HG02623 (cell line): Measurements from ENCODE around the gene RAN.
"Not testable (repeated sequence)": the region's sequence is repeated elsewhere in the genome, so short reads cannot be mapped to it uniquely, and the experiment has no call there.

Experiments
- ATAC-seq: cut with Tn5 transposase; IDR thresholded peaks from one replicate; pipeline ENCODE4 v1.9.1; 2021; ENCODE audit warnings: moderate library complexity; ENCODE audit not compliant: unreplicated experiment

Gene RAN

DNA sequence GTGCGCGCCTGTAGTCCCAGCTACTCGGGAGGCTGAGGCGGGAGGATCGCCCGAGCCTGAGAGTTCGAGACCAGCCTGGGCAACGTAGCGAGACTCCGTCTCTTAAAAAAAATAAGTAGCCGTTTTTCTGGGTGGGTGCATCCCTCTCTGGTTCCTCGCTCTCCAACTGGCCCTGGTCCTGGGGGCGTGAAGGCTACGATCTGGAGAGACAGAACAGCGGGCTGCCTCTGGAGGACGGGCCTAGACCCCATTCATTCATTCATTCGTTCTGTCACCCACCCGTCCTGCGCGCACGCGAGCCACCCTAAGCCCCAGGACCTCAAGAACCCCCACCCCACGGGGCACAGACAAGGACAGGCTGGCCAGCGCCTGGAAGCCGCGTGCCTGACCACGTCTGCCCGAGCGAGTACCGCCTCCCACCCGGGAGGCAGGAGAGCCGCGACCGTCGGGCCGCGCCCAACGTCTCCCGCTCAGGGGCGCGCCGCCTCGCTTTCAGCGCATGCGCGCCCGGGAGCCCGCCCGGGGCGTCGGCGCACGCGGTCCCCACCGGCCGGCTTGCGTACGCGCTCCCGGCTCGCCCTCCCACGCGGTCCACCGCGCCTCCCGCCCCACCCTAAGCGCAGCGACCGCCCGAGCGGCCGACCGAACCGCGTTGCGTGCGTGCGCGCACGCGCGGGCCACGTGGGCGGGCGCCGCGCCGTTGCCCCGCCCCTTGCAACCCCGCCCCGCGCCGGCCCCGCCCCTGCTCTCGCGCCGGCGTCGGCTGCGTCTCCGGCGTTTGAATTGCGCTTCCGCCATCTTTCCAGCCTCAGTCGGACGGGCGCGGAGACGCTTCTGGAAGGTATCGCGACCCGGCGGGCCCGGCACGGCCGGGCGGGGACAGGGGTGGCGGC, at the start of gene RAN:
RAN (plus strand) TSS at position 781 of the 893 bp plus-strand sequence. CDS start 528 bp downstream, outside the sequence.
- peak; percentile 74 for ATAC-seq

DNA sequence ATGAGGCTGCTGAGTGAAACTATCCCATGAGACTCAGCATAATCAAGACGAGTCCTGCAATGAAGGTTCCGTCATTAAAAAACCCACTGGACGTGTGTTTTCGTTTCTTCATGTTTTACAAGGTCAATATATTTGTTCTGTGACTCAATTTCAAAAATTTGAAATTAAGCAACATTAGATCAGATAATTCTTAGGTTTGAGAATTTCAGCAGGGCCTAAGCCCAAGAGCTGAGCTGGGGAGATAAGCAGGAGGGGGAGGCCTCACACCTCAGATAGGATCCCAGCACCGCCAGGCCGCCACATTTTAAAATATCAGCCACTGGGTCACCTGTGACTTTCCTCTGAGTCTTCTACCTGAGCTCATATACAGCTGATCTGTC, 46.1 kb upstream of the RAN start:
- ATAC-seq, result no peak

DNA sequence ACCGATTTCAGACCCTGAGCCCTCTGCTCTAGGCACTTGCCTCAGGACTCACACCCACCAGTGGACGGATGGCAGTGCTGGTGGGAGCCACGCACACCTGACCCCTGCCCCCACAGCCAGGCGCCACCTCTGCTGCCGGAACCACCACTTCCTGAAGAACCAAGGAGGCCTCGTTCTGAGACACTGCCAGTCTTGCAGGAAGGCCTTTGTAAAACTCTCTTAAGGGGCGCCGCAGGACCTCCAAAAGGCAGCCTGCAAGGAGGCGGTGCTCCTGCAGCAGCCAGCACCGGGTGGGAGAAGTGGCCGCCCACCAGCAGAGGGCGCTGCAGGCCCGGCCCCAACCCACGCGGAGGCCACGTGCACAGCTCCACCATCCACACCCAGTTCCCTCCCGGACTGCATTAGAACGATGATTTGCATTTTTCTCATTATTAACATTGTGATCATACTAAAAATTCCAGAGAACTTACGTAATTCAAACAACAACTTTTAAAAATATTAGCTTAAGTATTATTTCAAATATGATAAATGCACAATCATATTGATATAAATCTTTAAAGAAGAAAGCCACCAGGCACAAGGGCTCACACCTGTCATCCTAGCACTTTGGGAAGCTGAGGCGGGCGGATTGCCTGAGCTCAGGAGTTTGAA, 45.6 kb upstream of the RAN start:
- ATAC-seq, result no peak

DNA sequence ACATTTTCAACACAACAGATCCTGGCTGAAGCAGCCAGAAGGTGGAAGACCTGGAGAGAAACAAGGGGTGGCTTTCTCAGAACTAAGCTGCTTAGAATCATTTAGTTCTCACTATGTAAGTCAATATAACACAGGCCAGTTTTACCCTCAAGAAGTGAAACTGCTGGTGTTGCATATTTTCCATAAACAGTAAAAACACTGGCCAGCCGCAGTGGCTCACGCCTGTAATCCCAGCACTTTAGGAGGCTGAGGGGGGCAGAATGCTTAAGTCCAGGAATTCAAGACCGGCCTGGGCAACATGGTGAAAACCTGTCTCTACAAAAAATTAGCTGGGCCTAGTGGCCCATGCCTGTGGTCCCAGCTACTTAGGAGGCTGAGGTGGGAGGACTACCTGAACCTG, 44.4 kb upstream of the RAN start:
- no peak for ATAC-seq

DNA sequence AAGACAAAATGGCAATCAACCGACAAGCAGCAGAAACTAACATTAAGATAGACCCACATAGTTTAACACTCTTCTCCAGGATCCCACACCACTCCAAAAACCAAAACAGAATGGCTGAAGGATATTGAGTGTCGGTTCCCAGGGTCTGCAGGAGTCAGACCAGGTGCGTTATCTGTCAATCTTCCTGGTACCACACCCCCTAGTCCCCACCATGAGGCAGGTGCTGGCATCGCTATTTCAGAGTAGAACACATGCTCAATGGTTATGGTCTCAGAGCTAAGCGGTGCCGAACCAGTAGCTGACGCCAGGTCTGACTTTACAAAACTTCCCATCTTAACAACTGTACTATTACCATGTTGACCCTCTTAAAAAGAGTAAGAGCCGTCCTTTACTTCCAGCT, 43.0 kb upstream of the RAN start:
- ATAC-seq, result no peak

DNA sequence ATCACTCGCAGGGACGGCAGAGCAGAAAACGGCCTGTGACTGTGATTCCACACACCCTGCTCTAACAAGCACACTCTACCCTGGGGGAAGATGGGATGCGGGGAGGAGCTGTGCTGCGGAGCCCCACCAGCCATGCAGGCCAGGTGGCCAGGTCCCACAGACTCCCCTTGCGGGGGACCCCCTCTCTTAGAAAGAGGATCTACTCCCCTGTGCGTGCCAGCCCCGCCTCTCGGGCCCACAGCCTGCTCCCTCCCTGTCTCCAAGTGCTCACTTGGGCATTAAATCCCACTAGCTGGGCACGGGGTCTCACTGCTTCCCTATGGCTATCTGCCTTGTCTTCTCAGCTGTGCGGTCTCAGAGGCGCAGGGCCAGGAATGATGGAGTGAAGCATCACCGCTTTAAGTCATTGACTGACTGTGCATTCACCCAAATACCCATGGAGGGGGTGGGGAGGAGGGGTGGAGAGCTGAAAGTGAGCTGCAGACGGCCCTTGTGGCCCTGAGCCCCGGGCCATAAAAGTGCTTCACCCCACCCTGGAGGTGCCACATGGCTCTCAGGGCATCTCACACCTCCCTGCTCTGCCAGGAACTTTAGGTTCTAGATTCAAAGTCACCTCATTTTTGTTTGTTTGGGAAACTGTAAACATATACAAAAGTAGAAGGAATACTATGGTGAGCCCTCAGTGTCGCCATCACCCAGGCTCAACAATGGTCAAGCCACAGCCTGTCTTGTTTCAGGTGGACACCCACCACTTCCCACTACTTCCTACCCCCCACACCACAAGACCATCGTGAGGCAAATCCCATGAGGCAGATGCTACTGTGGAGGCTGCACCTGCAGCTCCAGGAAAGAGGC, 42.2 kb upstream of the RAN start:
- no peak for ATAC-seq

DNA sequence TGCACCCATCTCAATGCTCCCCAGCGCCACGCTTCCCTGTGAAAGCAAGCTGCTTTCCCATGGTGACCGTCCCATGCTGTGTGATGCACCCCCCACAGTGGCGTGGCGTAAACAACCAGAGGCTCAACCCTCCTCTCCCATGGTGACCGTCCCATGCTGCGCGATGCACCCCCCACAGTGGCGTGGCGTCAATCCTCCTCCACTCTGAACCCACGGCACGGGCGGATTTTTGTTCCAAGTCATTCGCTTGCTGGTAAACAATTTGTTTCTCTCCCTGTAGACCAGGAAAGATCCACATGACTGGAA, 41.7 kb upstream of the RAN start:
- no peak for ATAC-seq

DNA sequence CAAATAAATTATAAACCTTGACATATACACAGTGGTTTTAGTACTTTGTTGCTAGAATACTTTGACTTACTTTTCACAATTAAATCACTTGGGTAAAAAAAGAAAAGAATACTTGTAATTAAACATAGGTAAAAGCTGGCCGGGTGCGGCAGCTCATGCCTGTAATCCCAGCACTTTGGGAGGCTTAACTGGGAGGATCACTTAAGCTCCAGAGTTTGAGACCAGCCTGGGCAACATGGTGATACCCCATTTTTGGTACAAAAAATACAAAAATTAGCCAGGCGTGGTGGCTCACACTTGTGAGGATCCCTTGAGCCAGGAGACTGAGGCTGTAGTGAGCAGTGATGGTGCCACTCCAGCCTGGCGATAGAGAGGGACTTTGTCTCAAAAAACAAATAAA, 40.6 kb upstream of the RAN start:
- ATAC-seq, result no peak

DNA sequence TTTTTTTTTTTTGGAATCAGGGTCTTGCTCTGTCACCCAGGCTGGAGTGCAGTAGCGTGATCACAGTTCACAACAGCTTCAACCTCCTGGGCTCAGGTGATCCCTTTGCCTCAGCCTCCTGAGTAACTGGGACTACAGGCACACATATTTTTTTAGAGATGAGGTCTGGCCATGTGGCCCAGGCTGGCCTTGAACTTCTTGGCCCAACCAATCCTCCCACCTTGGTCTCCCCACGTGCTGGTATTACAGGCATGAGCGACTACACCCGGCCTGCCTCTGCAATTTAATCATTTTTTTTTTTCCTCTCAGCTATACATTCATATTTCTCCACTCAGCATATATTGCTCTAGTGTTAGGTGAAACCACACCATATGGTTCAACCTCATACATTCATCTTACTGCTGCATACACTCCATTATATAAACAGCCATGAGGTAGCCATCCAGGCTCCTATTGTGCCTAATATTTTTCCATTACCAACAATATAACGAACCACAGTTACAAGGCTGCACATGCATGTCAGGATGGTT, 39.9 kb upstream of the RAN start:
- ATAC-seq, result no peak

DNA sequence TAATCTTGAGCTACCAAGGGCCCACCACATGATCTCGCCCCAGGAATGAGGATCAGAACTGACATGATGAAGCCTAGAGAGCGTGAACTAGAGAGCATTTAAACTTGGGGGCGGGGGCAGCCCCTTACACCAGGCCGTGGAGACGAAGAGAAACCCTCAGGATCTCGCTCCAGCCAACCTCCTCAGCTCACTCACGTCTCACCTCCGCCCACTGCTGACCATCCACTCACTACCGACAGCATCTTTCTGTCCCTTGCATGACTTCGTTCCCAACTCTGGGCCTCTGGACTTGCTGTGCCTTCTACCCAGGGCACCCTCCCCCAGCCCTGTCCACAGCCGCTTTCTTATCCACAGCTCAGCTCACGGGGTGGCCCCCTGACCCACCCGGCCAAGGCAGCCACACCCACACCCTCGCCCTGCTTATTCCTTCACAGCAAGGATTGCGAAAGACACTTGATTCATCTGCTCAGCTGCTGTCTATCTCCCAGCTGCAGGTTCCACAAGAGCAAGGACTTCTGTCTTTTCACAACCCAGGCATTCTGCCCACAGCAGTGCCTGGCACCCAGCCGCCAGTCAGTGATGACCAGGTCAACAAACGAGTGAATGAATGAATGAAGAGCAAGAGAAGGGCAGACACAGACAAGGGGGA, 39.2 kb upstream of the RAN start:
- ATAC-seq, result no peak

DNA sequence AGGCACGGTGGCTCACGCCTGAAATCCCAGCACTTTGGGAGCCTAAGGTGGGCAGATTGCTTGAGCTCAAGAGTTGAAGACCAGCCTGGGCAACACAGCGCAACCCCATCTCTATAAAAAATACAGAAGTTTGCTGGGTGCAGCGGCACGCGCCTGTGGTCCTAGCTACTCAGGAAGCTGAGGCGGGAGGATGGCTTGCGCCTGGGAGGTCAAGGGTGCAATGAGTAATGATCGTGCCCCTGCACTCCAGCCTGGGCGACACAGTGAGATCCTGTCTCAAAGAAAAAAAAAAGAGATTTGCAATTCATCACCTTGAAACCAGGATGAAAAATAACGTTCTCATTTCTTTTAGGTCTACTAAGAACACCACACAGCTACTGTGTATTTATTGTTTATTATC, 36.9 kb upstream of the RAN start:
- ATAC-seq, result no peak

DNA sequence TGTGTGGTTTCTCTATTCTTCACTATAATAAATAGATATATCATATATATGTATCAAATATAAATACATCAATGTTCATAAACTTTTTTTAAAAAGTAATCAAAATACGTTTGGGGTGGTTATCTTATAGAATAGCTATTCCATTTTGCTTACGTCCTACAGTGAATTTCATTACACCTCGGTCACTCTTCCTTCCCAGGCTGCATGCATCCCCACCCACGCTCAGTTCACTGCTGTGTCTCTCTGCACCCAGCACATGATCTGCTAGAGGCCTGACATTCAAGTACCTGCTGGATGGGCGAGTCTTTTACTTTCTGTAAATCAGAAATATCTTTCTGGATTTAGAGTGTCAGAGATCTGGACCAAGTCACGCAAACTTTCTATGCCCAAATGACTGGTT, 36.4 kb upstream of the RAN start:
- no peak for ATAC-seq

DNA sequence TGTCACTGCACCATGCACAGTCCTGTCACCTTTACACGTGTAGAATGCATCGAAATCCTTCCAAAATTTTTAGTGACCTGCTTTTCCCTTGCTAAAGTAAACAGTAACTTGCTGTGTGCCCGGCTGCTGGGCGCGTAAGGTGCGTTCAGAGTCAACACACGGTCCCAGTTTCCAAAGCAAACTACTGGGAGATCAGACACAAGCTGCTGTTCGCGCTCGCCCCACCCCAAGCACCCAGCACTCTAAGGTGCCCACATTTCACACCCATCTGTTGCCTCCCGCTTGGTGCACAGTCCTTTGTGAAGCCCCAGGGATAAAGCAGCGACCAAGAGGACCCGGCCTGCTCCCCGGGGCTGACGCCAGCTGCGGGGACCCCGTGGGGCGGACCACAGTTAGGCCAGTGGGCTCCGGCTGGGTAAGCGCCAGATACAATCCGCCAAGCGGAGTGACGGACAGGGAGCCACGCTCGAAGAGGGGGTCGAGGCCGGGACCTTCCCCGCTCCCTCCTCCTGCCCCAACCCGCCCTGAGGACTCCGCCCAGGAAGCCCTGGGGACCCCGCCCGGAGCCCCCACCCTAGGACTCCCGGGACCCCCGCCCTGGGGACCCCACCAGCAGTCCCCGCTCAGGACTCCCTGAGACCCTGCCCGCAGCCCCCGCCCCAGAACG, 33.4 kb upstream of the RAN start:
- ATAC-seq, result peak; percentile 21

DNA sequence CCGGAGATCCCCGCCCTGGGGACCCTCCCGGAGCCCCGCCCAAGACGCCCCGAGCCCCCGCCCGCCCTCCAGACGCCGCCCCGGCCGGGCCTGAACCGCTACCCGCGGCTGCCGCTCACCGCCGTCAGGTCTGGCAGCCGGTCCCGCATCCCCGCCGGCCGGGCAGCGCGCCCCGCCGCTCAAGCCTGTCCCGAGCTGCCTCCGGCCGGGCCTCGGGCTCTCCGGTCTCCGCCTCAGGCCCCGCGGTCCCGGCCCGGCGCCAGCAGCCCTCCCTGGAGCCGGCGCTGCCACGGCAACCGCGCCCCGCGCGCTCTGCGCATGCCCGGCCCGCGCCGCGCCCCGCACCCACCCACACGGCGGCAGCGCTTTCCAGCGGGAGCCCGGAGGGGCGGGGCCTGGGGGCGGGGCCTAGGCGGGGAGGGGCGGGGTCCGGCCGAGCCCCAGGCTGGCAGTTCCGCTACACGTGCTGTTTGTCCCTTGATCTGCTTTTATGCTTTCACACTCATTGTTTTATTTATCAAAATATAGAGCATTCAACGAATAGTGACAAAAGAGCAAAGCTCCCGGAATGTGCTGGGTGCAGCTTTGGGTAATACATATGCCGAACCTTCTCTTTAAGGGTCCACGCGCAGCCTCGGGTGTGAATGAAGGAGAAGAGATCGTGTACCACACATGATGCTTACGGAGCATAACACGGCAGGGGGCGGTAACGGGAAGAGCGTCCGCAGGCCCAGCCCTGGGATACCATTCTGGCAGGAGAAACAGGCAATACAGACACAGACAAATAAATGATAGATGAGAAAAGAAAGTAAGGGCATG, 32.7 kb upstream of the RAN start, which contains the start of gene STX2:
STX2 (minus strand) TSS at position 300 of the 819 bp plus-strand sequence; CDS start at position 149, 151 bp downstream.
- peak; percentile 83 for ATAC-seq

DNA sequence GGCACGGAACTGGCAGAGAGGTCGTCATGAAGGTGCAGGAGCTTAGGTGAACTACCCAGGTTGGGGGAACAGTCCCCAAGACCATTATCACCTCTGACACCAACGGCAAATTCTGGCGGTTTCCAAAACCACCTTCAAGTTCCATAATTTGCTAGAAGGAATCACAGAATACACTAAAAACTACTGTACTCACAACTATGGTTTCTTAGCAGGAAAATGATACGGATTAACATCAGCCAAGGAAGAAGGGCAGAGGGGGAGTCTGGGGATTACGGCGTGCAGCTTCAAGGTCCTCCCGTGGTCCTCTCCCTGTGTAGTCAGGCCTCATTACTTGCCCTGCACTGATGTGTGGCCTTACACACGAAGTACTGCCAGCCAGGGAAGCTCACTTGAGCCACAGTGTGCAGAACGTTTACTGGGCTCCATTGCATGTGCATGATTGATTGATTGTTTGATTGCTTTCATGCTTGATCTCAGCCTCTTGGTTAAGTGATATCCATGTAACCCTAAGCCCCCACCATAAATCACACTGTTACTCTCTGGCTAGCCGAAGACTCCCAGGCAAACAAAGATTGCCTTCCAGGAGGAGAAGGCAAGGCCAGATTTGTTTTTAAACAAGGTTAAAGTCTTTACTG, 32.0 kb upstream of the RAN start:
- ATAC-seq, result no peak

DNA sequence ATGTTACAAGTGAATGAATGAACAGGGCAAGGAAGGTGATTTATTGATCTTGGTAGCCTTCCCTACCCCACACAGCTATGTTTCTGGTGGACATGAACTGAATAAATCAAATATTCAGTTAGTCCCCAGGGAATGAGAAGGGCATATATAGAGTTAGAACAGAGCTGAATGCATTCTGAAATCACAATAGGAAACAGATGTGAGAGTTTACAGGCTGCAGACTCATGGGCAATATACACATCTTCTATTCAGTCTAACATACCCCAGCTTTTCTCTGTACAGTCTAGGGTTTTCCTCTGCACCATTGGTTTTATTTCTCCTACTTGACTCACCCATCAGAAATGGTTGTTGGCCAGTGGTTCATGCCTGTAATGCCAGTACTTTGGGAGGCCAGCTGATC, 25.5 kb upstream of the RAN start:
- ATAC-seq, result no peak

DNA sequence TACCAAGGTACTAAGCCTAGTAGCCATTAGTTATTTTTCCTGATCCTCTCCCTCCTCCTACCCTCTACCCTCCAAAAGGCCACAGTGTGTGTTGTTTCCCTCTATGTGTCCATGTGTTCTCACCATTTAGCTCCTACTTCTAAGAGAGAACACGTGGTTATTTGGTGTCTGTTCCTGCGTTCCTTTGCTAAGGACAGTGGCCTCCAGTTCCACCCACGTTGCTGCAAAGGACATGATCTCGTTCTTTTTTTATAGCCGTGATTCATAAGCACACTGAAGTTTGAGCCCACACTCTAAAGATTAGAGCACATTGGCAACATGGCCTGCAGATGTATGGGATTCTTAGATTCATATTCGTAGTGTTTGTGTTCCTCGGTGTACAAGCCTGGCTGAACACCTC, 24.8 kb upstream of the RAN start:
- ATAC-seq, result no peak

DNA sequence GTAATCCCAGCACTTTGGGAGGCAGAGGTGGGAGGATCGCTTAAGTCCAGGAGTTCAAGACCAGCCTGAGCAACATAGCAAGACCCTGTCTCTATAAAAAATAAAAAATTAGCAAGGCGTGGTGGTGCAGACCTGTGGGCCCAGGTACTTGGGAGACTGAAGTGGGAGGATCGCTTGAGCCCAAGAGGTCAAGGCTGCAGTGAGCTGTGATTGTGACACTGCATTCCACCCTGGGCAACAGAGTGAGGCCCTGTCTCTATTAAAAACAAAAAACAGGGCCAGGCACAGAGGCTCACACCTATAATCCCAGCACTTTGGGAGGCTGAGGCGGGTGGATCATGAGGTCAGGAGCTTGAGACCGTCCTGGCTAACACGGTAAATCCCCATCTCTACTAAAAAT, 23.8 kb upstream of the RAN start:
- ATAC-seq, result not testable (repeated sequence)

DNA sequence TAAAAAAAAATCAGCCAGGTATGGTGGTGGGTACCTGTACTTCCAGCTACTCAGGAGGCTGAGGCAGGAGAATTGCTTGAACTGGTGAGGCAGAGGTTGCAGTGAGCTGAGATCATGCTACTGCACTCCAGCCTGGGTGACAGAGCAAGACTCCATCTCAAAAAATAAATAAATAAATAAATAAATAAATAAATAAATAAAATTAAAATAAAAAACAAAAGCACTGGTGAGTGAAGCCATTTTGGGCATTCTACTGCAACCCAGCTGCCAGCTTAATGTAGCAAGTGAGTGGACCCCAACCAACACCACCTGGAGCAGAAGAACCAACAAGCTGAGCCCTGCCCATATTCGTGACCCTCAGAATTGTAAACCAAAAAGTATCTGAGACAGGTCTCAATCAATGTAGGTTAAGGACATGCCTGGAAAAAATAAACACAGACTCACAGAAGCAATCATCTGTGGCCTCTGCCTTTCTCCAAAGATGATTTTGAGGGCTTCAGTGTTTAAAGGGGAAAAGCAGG, 23.0 kb upstream of the RAN start:
- ATAC-seq, result not testable (repeated sequence)
